Measurements from ENCODE around the gene CBLB.

The CBLB gene

DNA sequence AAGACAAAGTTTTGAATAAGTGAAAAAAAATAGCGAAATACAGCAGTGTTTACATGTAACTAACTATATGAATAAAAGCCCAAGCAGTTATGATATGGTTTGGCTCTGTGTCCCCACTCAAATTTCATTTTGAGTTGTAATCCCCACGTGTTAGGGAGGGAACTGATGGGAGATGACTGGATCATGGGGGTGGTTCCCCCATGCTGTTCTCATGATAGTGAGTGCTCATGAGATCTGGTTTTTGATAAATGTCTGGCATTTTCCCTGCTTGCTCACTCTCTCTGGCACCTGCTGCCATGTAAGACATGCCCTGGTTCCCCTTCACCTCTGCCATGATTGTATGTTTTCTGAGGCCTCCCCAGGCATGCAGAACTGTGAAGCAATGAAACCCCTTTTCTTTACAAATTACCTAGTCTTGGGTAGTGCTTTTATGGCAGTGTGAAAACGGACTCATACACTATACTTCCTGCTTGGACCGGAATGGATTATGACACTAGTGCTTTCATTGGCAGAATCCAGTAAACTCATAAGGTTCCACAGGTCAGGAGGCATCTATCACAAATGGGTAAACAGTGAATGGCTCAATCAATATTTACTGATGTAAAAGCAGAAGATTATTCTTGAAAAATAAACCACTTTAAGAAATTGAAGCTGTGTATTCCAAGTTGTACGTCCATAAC lies 192.1 kb downstream of the CBLB start:
- no CpG with 5 or more reads among the region's 5 CpGs for WGBS (ENCODE audit: extremely low coverage, insufficient coverage, insufficient read length)
- H3K36me3 ChIP-seq (ENCODE audit: control insufficient read depth in 1 of 2, insufficient read depth in 2 of 2, low read length in 2 of 2), result peaks cover 10 to 18% of the 10 kb centered on the region in 2 experiments
- H3K9me3 ChIP-seq (ENCODE audit: insufficient read depth, low read depth, low read length), result no peaks in the 10 kb centered on the region
- H4K8ac ChIP-seq (ENCODE audit: low read depth, low read length), result no peak overlapping the region
- H3K79me2 ChIP-seq (ENCODE audit: control insufficient read depth, insufficient read depth, low read length, poor library complexity), result no peaks in the 10 kb centered on the region
- no peak overlapping the region for H3K14ac ChIP-seq (ENCODE audit: low read length)
- no peak overlapping the region for H2BK12ac ChIP-seq (ENCODE audit: low read length)
- no peaks in the 10 kb centered on the region for H3K27me3 ChIP-seq (ENCODE audit: insufficient read depth, low read length)
- no peaks in the 10 kb centered on the region for H3K79me1 ChIP-seq (ENCODE audit: low read length)
- no peak overlapping the region for H2AK5ac ChIP-seq (ENCODE audit: low read length)
- no peak overlapping the region for H4K91ac ChIP-seq (ENCODE audit: low read depth, low read length)
- peak; percentile 20 to 24 for DNase-seq
- H4K12ac ChIP-seq (ENCODE audit: low read depth, low read length), result no peak overlapping the region
- H3K18ac ChIP-seq (ENCODE audit: low read length), result no peak overlapping the region
- no peak overlapping the region for H3K4me2 ChIP-seq (ENCODE audit: low read length)
- no peaks in the 10 kb centered on the region for H3K4me1 ChIP-seq (ENCODE audit: control insufficient read depth in 1 of 2, insufficient read depth in 2 of 2, low read length in 2 of 2)
- no peak overlapping the region for H3K27ac ChIP-seq (ENCODE audit: low read depth, low read length)
- no peak overlapping the region for H3K4me3 ChIP-seq (ENCODE audit: low read depth, low read length)
- H2BK5ac ChIP-seq (ENCODE audit: low read depth, low read length, poor library complexity), result no peak overlapping the region
- no peak overlapping the region for H2BK120ac ChIP-seq (ENCODE audit: insufficient read depth, low read length, poor library complexity)
- H3K4ac ChIP-seq (ENCODE audit: low read depth, low read length), result no peak overlapping the region
- H2AFZ ChIP-seq (ENCODE audit: insufficient read depth, low read length, poor library complexity), result no peak overlapping the region
- no peak overlapping the region for H3K23ac ChIP-seq (ENCODE audit: low read length)
- no peak overlapping the region for H3K9ac ChIP-seq (ENCODE audit: low read length)

DNA sequence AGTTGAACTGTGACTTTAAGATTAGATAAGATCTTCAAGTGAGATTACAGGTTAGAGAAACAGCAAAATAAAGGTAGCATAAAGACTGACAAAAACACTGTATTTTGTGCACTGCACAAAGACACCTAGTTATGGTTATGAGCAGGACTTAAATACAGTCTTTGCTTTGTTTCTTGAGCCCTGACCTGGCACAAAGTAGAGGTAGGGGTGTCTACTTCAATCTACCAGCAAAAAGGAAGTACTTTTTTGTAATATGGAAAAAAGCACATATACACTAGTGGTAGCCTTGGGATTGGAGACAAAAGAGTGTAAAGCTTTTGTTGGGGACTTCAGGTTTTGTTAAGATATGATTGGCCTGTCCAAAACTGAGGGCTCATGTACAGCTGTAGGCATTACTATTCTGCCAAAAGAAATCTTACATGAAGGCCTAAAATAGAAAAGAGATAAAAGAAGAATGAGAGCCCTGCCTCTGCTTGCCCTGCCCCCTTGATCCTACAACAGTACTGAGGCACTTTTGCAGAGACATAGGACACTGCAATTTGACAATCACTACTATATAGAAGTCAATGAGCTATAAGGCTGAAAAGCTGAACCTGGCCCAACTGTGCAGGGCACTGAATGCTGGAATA lies 194.3 kb downstream of the CBLB start:
- no peaks in the 10 kb centered on the region for H3K9me3 ChIP-seq (ENCODE audit: insufficient read depth, low read depth, low read length)
- H3K79me1 ChIP-seq (ENCODE audit: low read length), result no peaks in the 10 kb centered on the region
- H3K23ac ChIP-seq (ENCODE audit: low read length), result no peak overlapping the region
- no peak overlapping the region for H4K8ac ChIP-seq (ENCODE audit: low read depth, low read length)
- H2AK5ac ChIP-seq (ENCODE audit: low read length), result no peak overlapping the region
- no peak overlapping the region for H3K4me3 ChIP-seq (ENCODE audit: low read depth, low read length)
- H2BK12ac ChIP-seq (ENCODE audit: low read length), result no peak overlapping the region
- no peak overlapping the region for H3K18ac ChIP-seq (ENCODE audit: low read length)
- H3K4me1 ChIP-seq (ENCODE audit: control insufficient read depth in 1 of 2, insufficient read depth in 2 of 2, low read length in 2 of 2), result no peaks in the 10 kb centered on the region
- H3K27ac ChIP-seq (ENCODE audit: low read depth, low read length), result no peak overlapping the region
- no peak overlapping the region for H2BK120ac ChIP-seq (ENCODE audit: insufficient read depth, low read length, poor library complexity)
- peaks cover 8 to 14% of the 10 kb centered on the region in 2 experiments for H3K36me3 ChIP-seq (ENCODE audit: control insufficient read depth in 1 of 2, insufficient read depth in 2 of 2, low read length in 2 of 2)
- no peak overlapping the region for H3K9ac ChIP-seq (ENCODE audit: low read length)
- H2AFZ ChIP-seq (ENCODE audit: insufficient read depth, low read length, poor library complexity), result no peak overlapping the region
- H3K4ac ChIP-seq (ENCODE audit: low read depth, low read length), result no peak overlapping the region
- no peak overlapping the region for H4K91ac ChIP-seq (ENCODE audit: low read depth, low read length)
- H2BK5ac ChIP-seq (ENCODE audit: low read depth, low read length, poor library complexity), result no peak overlapping the region
- no peaks in the 10 kb centered on the region for H3K79me2 ChIP-seq (ENCODE audit: control insufficient read depth, insufficient read depth, low read length, poor library complexity)
- DNase-seq, result no peak
- no peak overlapping the region for H4K12ac ChIP-seq (ENCODE audit: low read depth, low read length)
- no peak overlapping the region for H3K14ac ChIP-seq (ENCODE audit: low read length)
- H3K4me2 ChIP-seq (ENCODE audit: low read length), result no peak overlapping the region
- no peaks in the 10 kb centered on the region for H3K27me3 ChIP-seq (ENCODE audit: insufficient read depth, low read length)

DNA sequence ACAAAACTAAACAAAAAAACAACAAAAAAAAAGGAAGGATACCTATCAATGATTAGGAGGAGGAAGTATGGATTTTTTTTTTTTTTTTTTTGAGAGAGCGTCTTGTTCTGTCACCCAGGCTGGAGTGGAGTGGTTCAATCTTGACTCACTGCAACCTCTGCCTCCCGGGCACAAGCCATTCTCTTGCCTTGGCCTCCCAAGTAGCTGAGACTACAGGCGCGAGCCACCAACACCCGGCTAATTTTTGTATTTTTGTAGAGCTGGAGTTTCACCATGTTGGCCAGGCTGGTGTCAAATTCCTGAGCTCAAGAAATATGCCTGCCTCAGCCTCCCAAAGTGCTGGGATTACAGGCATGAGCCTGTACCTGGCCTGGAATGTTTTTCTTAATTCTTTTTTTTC lies 195.8 kb downstream of the CBLB start:
- no peak overlapping the region for H3K18ac ChIP-seq (ENCODE audit: low read length)
- no peak overlapping the region for H3K4me3 ChIP-seq (ENCODE audit: low read depth, low read length)
- no peak overlapping the region for H2BK5ac ChIP-seq (ENCODE audit: low read depth, low read length, poor library complexity)
- peaks cover 5 to 17% of the 10 kb centered on the region in 2 experiments for H3K36me3 ChIP-seq (ENCODE audit: control insufficient read depth in 1 of 2, insufficient read depth in 2 of 2, low read length in 2 of 2)
- H3K9me3 ChIP-seq (ENCODE audit: insufficient read depth, low read depth, low read length), result no peaks in the 10 kb centered on the region
- no peaks in the 10 kb centered on the region for H3K4me1 ChIP-seq (ENCODE audit: control insufficient read depth in 1 of 2, insufficient read depth in 2 of 2, low read length in 2 of 2)
- WGBS (ENCODE audit: extremely low coverage, insufficient coverage, insufficient read length), result no CpG with 5 or more reads among the region's 5 CpGs
- no peaks in the 10 kb centered on the region for H3K79me1 ChIP-seq (ENCODE audit: low read length)
- H3K27ac ChIP-seq (ENCODE audit: low read depth, low read length), result no peak overlapping the region
- no peak overlapping the region for H2BK120ac ChIP-seq (ENCODE audit: insufficient read depth, low read length, poor library complexity)
- no peak overlapping the region for H3K4ac ChIP-seq (ENCODE audit: low read depth, low read length)
- H3K4me2 ChIP-seq (ENCODE audit: low read length), result no peak overlapping the region
- no peaks in the 10 kb centered on the region for H3K79me2 ChIP-seq (ENCODE audit: control insufficient read depth, insufficient read depth, low read length, poor library complexity)
- H2BK12ac ChIP-seq (ENCODE audit: low read length), result no peak overlapping the region
- no peak overlapping the region for H4K8ac ChIP-seq (ENCODE audit: low read depth, low read length)
- H3K9ac ChIP-seq (ENCODE audit: low read length), result no peak overlapping the region
- H3K23ac ChIP-seq (ENCODE audit: low read length), result no peak overlapping the region
- peak; percentile 70 to 81 for DNase-seq
- H2AFZ ChIP-seq (ENCODE audit: insufficient read depth, low read length, poor library complexity), result no peak overlapping the region
- no peak overlapping the region for H4K12ac ChIP-seq (ENCODE audit: low read depth, low read length)
- H3K27me3 ChIP-seq (ENCODE audit: insufficient read depth, low read length), result no peaks in the 10 kb centered on the region
- no peak overlapping the region for H3K14ac ChIP-seq (ENCODE audit: low read length)
- H2AK5ac ChIP-seq (ENCODE audit: low read length), result no peak overlapping the region
- H4K91ac ChIP-seq (ENCODE audit: low read depth, low read length), result no peak overlapping the region

DNA sequence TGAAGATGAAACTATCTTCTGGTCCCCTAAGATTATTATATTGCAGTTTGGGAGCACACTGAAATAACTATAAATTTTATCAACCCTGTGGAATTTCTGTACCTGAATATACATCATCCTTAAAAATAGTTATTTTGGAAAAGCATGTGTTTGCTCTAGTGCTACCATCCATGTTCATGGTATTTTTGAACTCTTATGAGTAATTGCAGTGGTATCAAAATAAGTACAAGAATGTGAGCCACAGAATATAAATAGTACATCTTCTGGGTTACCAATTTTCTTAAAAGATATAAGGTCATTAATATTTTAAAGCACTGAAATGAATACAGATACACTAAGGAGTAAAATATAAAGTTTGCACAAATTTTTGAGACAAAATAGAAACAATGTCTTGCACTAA lies 206.5 kb downstream of the CBLB start:
- Histone ChIP-seq H2BK12ac (ENCODE audit: low read length) (no peak overlapping the region), H3K27me3 (ENCODE audit: insufficient read depth, low read length) (no peaks in the 10 kb centered on the region), H4K8ac (ENCODE audit: low read depth, low read length) (no peak overlapping the region), H3K79me2 (ENCODE audit: control insufficient read depth, insufficient read depth, low read length, poor library complexity) (no peaks in the 10 kb centered on the region), H3K18ac (ENCODE audit: low read length) (no peak overlapping the region), H3K27ac (ENCODE audit: low read depth, low read length) (no peak overlapping the region), H3K23ac (ENCODE audit: low read length) (no peak overlapping the region), H2AFZ (ENCODE audit: insufficient read depth, low read length, poor library complexity) (no peak overlapping the region), H2AK5ac (ENCODE audit: low read length) (no peak overlapping the region), H3K9me3 (ENCODE audit: insufficient read depth, low read depth, low read length) (no peaks in the 10 kb centered on the region), H3K4me1 (ENCODE audit: control insufficient read depth in 1 of 2, insufficient read depth in 2 of 2, low read length in 2 of 2) (no peaks in the 10 kb centered on the region), H2BK5ac (ENCODE audit: low read depth, low read length, poor library complexity) (no peak overlapping the region), H2BK120ac (ENCODE audit: insufficient read depth, low read length, poor library complexity) (no peak overlapping the region), H3K14ac (ENCODE audit: low read length) (no peak overlapping the region), H4K12ac (ENCODE audit: low read depth, low read length) (no peak overlapping the region), H3K79me1 (ENCODE audit: low read length) (no peaks in the 10 kb centered on the region), H3K9ac (ENCODE audit: low read length) (no peak overlapping the region), H3K36me3 (ENCODE audit: control insufficient read depth in 1 of 2, insufficient read depth in 2 of 2, low read length in 2 of 2) (peaks cover 11 to 13% of the 10 kb centered on the region in 2 experiments), H3K4ac (ENCODE audit: low read depth, low read length) (no peak overlapping the region), H3K4me3 (ENCODE audit: low read depth, low read length) (no peak overlapping the region), H3K4me2 (ENCODE audit: low read length) (no peak overlapping the region), H4K91ac (ENCODE audit: low read depth, low read length) (no peak overlapping the region)
- no peak for DNase-seq

All from trophoblast cell (in vitro differentiated cells and primary cell).